Stimulated activated CD4-positive, alpha-beta T cell treated with anti-CD3 and anti-CD28 coated beads, Interleukin-1b, Interleukin-23, amount 100 ng/mL, for 48 hours (primary cell): Measurements from ENCODE around the gene STX10.
A peak's percentile ranks its signal among the peaks of the same experiment; 100 is the strongest.
"Not testable (repeated sequence)": the region's sequence is repeated elsewhere in the genome, so short reads cannot be mapped to it uniquely, and the experiment has no call there.

Source experiments
- DNase-seq: peaks from one replicate; pipeline ENCODE4 v3.0.0-alpha.2; 2020

The STX10 gene

DNA sequence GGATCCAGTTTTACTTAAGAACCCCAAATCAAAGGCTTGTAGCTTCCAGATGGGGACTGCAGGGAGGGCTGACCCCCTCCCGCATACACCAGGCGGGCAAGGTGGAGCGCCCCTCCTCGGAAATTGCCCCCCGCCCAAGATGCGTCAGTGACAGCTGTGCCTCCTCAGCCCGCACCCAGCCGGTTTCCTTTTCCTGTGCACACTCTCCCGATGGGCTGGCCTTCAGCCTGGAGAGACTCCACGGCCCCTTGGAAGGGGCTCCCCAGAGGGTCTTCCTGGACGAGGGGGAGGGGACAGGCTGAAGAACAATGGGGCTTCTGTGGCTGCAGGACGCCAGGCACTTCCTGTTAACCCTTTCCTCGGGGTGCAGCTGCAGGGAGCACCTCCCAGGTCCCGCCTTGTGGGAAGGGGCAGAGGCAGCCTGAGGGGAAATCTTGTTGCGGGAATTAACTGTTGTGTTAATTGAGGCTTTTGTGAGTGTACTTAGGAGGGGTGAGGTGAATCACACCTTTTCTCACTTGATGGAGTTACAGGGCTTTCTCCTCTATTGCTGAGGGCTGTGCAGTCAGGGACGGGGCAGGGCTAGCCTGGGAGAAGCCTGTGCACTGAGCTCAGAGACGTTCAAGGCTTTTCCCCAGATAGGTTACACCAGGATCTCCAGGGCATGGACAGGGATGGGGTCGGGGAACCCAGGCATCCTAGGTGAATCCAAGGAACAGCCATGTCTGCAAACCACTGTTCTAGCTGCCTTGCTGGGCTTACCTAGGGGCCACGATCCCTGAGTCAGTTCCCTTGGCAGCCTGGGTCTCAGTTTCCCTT, 14.4 kb upstream of the STX10 start:
- peak; percentile 54 for DNase-seq

DNA sequence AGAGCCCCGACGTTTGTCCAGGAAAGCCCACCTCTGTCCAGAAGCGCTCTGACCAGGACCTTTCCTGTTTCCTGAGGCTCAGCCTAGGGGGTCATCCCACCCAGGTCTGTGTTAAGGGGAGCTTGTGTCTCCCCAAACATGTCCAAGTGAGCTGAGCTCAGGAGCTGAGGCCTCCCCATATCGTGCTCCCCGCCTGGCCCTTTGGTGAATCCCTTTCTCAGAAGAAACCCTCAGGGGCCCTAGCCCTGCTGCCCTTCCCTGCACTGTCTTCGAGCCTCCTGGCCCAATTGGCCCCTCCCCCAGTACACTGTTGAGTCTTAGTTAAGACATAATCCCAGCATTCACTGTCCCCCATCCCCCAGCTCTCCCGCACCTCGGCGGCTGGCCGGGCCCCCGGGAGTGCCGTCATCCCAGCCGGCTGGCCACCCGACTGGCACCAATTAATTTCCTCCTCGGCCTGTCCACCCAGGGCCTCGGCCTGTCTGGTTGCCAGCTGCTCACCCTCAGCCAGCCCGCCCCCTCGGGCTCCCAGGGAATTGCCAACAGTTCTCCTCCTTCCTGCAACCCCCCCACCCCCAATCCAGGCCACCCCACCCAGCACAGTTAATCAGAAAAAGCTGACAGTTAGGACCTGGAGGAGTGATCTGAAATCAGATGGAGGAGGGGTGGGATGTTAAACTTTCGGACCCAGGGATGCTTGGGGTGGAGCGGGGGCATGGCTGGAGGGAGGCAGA, 13.6 kb upstream of the STX10 start:
- DNase-seq, result peak; percentile 67

- DNase-seq, result peak; percentile 93
Observed at GRCh38 chr19:13162724-13163608, 12.8 kb upstream of the STX10 start.

- DNase-seq, result no peak
Observed at GRCh38 chr19:13160557-13160956, 10.4 kb upstream of the STX10 start.

DNA sequence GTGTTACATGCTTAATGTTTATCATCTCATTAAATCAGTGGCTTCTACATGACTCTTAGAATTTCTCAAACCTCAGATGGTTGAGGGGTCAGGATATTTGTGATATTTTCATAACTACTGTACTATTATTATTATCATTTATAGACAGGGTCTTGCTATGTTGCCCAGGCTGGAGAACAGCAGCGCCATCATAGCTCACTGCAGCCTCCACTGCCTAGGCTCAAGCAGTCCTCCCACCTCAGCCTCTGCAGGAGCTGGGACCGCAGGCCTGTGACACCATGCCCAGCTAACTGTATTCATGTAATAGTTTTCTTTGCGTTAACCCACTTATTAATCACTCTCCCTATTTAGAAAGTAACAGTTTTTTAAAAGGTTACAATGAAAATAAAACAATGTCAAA, 9.5 kb upstream of the STX10 start:
- DNase-seq, result no peak

GRCh38 chr19:13155472-13156359, 5.5 kb upstream of the STX10 start:
- DNase-seq, result peak; percentile 56

- peak; percentile 87 for DNase-seq
Observed at GRCh38 chr19:13154911-13155471, 4.8 kb upstream of the STX10 start.

DNA sequence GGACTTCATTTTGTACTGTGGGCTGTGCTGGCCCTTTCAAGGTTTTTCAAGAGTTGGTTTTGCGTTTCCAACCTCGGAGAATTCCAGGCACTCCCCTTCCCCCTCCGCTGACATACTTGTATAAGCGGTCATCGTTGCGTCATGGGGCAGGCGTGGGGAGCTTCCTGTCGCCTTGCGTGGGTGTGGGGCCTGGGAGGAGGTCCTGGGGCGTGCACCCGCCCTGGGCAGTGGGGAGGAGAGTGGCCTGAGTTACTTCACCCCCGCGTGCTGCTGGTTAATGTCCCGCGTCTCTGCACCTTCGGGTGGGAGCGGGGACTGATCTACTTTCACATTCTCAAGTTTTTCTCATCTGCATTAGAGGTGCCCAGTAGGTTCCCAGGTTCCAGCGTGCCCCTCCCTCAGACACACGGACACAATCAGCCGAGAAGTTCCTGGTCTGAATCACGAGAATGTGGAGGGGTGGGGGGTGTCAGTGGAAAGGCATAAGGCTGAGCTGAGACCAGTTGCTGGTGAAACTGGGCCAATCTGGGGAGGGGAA, 4.1 kb upstream of the STX10 start:
- peak; percentile 72 for DNase-seq

- no peak for DNase-seq
Observed at GRCh38 chr19:13153569-13154240, 3.5 kb upstream of the STX10 start.

GRCh38 chr19:13152974-13153568, 2.9 kb upstream of the STX10 start:
- DNase-seq, result peak; percentile 96

DNA sequence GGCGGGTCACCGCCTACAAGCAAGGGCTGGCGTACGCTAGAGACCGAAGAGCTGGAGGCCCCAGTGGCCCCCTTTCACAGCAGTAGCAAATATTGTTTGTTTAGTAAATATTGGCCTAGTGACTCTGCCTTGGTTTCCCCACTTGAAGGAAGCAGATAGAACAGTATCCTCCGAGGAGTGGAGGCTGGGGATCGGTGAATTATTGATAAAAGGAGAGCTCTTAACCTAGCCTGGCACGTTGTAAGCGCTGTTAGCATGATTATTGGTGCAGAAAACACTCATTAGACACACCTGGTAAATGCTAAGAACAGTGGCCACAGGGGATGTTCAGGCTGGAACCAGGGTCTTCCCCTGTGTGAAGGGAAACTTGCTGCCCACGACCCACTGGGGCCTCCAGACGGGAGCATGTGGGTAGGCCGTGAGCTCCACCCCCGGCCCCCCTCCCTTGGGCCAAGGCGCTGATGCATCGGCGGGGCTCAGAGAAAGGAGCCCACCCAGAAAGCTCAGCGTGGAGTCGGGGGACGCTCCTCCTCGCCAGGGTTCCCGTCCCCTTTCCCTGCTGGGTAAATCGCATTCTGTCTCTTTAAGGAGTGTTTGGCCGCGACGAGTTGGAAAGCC, 2.3 kb upstream of the STX10 start:
- DNase-seq, result no peak

DNA sequence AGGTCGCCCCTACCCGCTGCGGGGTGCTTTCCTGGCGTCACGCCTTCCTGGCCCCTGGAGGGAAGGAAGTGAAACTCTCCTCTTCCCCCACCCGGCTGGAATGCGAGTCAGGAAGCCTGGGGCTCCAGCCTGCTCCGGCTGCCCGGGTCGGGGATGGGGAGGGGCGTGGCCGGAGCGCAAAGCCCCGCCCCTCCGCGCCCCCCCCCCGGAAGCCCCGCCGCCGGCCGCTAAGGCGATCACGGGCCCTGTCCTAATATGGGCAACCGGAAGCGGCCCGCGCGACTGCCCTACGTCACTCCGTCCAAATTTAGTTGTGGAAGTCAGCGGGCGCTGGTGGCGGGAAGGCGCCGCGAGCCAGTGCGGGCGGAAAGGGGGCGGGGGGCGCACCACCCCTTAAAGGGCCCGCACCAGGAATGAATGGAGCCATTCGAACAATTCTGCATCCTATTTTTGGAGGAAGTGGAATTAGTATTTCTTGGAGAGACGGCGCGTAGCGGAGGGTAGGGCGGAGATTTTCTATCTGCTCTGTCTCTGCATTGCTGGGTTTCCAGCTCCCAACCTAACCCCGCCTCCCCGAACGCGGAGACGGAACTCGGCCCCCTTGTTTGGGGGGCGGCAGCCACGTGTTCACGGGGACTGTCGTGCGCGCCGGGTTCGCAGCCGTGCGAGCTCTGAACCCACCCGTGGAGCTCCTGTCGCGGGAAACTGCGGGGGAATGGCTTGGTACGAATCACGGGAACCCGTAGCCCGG, 1.6 kb upstream of the STX10 start:
- DNase-seq, result peak; percentile 96

- DNase-seq, result peak; percentile 16
Observed at GRCh38 chr19:13150931-13151604, 893 bp upstream of the STX10 start.

DNA sequence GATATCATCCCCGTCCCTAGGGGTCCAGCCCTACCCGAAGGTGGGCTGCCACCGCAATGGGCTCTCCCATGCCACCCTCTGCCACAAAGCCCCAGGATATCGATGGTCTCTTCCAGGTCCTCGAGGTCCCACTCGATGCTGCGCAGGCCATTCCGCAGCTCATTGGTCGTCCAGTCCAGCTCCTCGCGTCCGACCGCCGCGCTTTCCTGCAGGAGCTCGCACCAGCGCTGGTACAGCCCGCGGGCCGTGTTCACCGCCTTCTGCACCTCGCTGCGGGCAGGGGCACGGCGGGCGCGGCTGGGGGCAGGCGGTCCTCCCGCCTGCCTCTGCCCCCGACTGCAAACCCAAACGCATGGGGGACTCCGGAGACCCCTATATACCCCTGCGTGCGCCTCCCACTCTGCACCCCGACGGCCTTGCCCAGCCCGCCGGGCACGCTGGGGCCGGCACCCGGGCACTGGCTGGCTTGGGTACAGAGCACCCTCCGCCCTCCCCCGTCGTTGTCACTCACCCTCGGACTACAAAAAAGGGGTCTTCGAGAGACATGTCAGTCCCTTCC, 468 bp downstream of the STX10 start:
- DNase-seq, result peak; percentile 30

- DNase-seq, result not testable (repeated sequence)
Observed at GRCh38 chr19:13149173-13149627, 975 bp downstream of the STX10 start.

GRCh38 chr19:13146763-13147563, 3.2 kb downstream of the STX10 start:
- no peak for DNase-seq

DNA sequence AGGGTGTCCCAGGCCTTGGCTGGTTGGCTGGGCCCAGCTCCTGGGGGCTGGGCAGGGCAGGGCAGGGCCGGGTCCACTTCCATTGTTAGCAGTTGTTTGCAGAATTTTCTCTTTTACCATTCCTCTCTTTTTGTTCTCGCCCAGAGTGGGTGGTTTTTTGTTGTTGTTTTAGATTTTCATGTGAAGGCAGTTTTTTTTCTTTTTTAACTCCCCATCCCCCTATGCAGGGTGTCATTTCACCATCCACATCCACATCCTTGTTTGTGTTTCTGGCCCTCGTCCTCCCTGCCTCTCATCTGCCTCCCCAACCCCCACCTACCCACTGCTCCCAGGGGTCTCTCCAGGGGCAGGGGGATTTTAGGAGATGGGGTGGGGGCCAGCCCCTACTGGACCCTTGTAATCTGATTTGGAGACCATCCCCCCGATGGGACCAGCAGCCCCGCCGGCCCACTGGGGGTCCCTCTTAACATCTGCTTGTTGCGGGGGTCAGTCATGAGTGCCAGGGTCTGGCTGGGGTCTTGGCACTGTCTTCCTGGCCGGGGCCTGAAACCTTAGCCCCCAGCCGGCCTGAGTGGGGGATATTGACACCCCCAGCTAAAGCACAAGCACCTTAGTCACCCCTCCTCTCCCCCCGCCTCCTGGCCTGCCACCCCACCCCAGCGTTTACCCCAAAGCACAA, 10.4 kb downstream of the STX10 start:
- no peak for DNase-seq
